ENCODE measurements around the gene NHLH2.

The NHLH2 gene

GRCh38 chr1:115828101-115829022, 12.6 kb downstream of the NHLH2 start:
- TF ChIP-seq TAF1 (IDR thresholded peaks at IDR 0.05; ENCODE audit: borderline replicate concordance, insufficient read depth, low read length), result no peak

DNA sequence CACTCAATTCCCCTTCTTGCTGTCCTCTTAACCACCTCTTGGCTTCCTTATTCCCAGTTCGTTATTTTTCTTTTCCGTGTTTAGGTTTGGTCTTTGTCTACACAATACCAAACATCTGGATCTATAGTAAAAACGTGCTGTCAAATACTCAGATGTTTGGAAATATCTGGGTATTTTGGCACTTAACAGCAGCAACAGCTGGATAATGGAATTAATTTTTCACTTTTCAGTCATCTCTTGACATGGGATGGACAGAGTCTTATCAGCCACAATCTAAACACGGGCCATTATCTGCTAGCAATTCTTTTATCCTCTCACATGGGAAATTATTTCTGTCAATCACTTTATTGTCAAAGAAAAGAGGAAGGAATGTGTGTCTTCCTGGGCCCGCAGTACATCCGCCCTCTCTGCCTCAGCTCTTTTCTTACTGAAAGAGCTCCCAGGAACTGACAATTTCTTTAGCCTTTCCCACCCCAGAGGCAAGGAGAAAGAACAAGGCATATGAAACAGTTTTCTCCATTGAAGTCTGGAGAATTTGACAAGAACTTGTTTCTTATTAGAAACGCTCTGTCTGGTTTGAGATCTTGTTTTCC, 13.4 kb downstream of the NHLH2 start:
- TF ChIP-seq TAF1 (IDR thresholded peaks at IDR 0.05; ENCODE audit: borderline replicate concordance, insufficient read depth, low read length), result no peak

- TF ChIP-seq SIN3A (IDR thresholded peaks at IDR 0.05; ENCODE audit: borderline replicate concordance, insufficient read depth, low read length) (no peak), FOXP2 (optimal IDR thresholded peaks at IDR 0.05; ENCODE audit: borderline replicate concordance, extremely low read depth, extremely low read length, insufficient read depth) (no peak), POLR2AphosphoS5 (IDR thresholded peaks at IDR 0.05; ENCODE audit: low read depth, low read length) (no peak), TAF1 (IDR thresholded peaks at IDR 0.05; ENCODE audit: borderline replicate concordance, insufficient read depth, low read length) (no peak)
- TF ChIP-seq, protein P1, sequence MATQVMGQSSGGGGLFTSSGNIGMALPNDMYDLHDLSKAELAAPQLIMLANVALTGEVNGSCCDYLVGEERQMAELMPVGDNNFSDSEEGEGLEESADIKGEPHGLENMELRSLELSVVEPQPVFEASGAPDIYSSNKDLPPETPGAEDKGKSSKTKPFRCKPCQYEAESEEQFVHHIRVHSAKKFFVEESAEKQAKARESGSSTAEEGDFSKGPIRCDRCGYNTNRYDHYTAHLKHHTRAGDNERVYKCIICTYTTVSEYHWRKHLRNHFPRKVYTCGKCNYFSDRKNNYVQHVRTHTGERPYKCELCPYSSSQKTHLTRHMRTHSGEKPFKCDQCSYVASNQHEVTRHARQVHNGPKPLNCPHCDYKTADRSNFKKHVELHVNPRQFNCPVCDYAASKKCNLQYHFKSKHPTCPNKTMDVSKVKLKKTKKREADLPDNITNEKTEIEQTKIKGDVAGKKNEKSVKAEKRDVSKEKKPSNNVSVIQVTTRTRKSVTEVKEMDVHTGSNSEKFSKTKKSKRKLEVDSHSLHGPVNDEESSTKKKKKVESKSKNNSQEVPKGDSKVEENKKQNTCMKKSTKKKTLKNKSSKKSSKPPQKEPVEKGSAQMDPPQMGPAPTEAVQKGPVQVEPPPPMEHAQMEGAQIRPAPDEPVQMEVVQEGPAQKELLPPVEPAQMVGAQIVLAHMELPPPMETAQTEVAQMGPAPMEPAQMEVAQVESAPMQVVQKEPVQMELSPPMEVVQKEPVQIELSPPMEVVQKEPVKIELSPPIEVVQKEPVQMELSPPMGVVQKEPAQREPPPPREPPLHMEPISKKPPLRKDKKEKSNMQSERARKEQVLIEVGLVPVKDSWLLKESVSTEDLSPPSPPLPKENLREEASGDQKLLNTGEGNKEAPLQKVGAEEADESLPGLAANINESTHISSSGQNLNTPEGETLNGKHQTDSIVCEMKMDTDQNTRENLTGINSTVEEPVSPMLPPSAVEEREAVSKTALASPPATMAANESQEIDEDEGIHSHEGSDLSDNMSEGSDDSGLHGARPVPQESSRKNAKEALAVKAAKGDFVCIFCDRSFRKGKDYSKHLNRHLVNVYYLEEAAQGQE (IDR thresholded peaks at IDR 0.05; ENCODE audit: insufficient read depth in 1 of 2, low read depth in 2 of 2, low read length in 2 of 2), result no peak
Measured at GRCh38 chr1:115826628-115827027, 14.3 kb downstream of the NHLH2 start.

- TF ChIP-seq POLR2AphosphoS5 (IDR thresholded peaks at IDR 0.05; ENCODE audit: low read depth, low read length) (no peak), TAF1 (IDR thresholded peaks at IDR 0.05; ENCODE audit: borderline replicate concordance, insufficient read depth, low read length) (no peak), SIN3A (IDR thresholded peaks at IDR 0.05; ENCODE audit: borderline replicate concordance, insufficient read depth, low read length) (no peak), FOXP2 (optimal IDR thresholded peaks at IDR 0.05; ENCODE audit: borderline replicate concordance, extremely low read depth, extremely low read length, insufficient read depth) (no peak)
- TF ChIP-seq, protein P1 (IDR thresholded peaks at IDR 0.05; ENCODE audit: insufficient read depth in 1 of 2, low read depth in 2 of 2, low read length in 2 of 2), result no peak
Measured at GRCh38 chr1:115822117-115822516, 18.8 kb downstream of the NHLH2 start.

GRCh38 chr1:115815694-115816093, 25.2 kb downstream of the NHLH2 start:
- TF ChIP-seq TAF1 (IDR thresholded peaks at IDR 0.05; ENCODE audit: borderline replicate concordance, insufficient read depth, low read length), result no peak
- no peak for TF ChIP-seq POLR2AphosphoS5 (IDR thresholded peaks at IDR 0.05; ENCODE audit: low read depth, low read length)
- TF ChIP-seq SIN3A (IDR thresholded peaks at IDR 0.05; ENCODE audit: borderline replicate concordance, insufficient read depth, low read length), result no peak
- TF ChIP-seq, protein P1 (IDR thresholded peaks at IDR 0.05; ENCODE audit: insufficient read depth in 1 of 2, low read depth in 2 of 2, low read length in 2 of 2), result no peak
- TF ChIP-seq FOXP2 (optimal IDR thresholded peaks at IDR 0.05; ENCODE audit: borderline replicate concordance, extremely low read depth, extremely low read length, insufficient read depth), result no peak
